Measurements from ENCODE around the gene FOXL2. TPM values are rescaled to one million over a fixed set of nuclear protein-coding genes. Genes with fewer than 3 reads are reported as not detected.

The FOXL2 gene
- total and polyA plus RNA-seq, 2 of the 4 experiments (the other 2 are of a cell fraction) = 0.07 TPM; not detected in 1

- CTCF ChIA-PET = interaction anchor here (1.0 kb wide), 2 partner anchors 43 to 316 kb away, joined by 3 read pairs; partner anchors contain the start of gene CEP70
- Histone ChIP-seq H3K18ac (ENCODE audit: low read depth, low read length) (no peak overlapping the region), H2AK5ac (ENCODE audit: low read depth, low read length) (no peak overlapping the region), H3K27me3 (ENCODE audit: control insufficient read depth, insufficient read depth, low read length) (no peaks in the 10 kb centered on the region; the same call in 1 of the 2 replicates), H3K27ac (ENCODE audit: insufficient read depth, low read length) (no peak overlapping the region), H3K9me3 (ENCODE audit: control insufficient read depth, insufficient read depth, low read length) (no peaks in the 10 kb centered on the region), H3K36me3 (ENCODE audit: control insufficient read depth, insufficient read depth, low read length) (no peaks in the 10 kb centered on the region), H2BK120ac (ENCODE audit: low read depth, low read length) (no peak overlapping the region), H4K8ac (ENCODE audit: low read depth in 2 of 2, low read length in 2 of 2) (no peak overlapping the region), H4K91ac (ENCODE audit: insufficient read depth, low read depth, low read length) (no peak overlapping the region), H2BK5ac (ENCODE audit: low read depth, low read length, poor library complexity, severe bottlenecking) (no peak overlapping the region), H3K79me1 (ENCODE audit: low read depth in 1 of 2, low read length in 2 of 2) (peaks cover 0 to 3% of the 10 kb centered on the region in 2 experiments; a peak in 1 of 4 replicates), H2BK20ac (ENCODE audit: low read depth, low read length) (no peak overlapping the region), H3K4me1 (ENCODE audit: control insufficient read depth, insufficient read depth, low read length) (peaks cover 1% of the 10 kb centered on the region; the same call in 1 of the 2 replicates), H3K9me1 (ENCODE audit: insufficient read depth, low read length) (peaks cover 4% of the 10 kb centered on the region), H2AFZ (replicated peaks; ENCODE audit: low read length, poor library complexity) (no peak overlapping the region), H2BK15ac (ENCODE audit: low read depth, low read length) (no peak overlapping the region), H3K9ac (ENCODE audit: low read depth, low read length) (no peak overlapping the region), H3K4ac (ENCODE audit: low read depth, low read length) (no peak overlapping the region), H3K56ac (ENCODE audit: extremely low read depth, insufficient read depth, low read length) (no peak overlapping the region), H3K4me2 (ENCODE audit: low read depth, low read length) (no peak overlapping the region), H3K23ac (ENCODE audit: low read depth, low read length) (no peak overlapping the region), H3K4me3 (ENCODE audit: insufficient read depth, low read depth, low read length) (no peak overlapping the region), H3K14ac (replicated peaks; ENCODE audit: low read depth, low read length) (no peak overlapping the region), H2AK9ac (replicated peaks; ENCODE audit: low read depth, low read length, poor library complexity) (no peak overlapping the region), H4K5ac (ENCODE audit: low read depth, low read length) (no peak overlapping the region), H4K20me1 (ENCODE audit: insufficient read depth, low read length) (no peaks in the 10 kb centered on the region)
- no TSS peak for BruUV-seq (replicated peaks)
- intact Hi-C loops (cut with micrococcal nuclease) (no loop called here), in situ Hi-C loops (cut with MboI; ENCODE audit: low sequenced_read_pairs) (no loop called here), dilution Hi-C loops (cut with HindIII; ENCODE audit: low sequenced_read_pairs, unreplicated experiment) (no loop called here)
- POLR2A ChIA-PET (ENCODE audit: unreplicated experiment) = no interaction called here
- TF ChIP-seq MAFK (IDR thresholded peaks at IDR 0.05; ENCODE audit: low read depth, low read length) (no peak), MAZ (IDR thresholded peaks at IDR 0.05; ENCODE audit: borderline replicate concordance, low read depth, low read length) (no peak), RCOR1 (IDR thresholded peaks at IDR 0.05; ENCODE audit: insufficient replicate concordance, low read length) (no peak), CTCF (conservative IDR thresholded peaks at IDR 0.05; ENCODE audit: low read depth, low read length) (no peak), ELK1 (IDR thresholded peaks at IDR 0.05; ENCODE audit: borderline replicate concordance, low read depth, low read length) (no peak), NFE2L2 (IDR thresholded peaks at IDR 0.05; ENCODE audit: low read depth, low read length) (no peak), POLR2A (IDR thresholded peaks at IDR 0.05; ENCODE audit: low read depth, low read length) (no peak), RFX5 (IDR thresholded peaks at IDR 0.05; ENCODE audit: low read depth, low read length) (no peak), MXI1 (IDR thresholded peaks at IDR 0.05; ENCODE audit: borderline replicate concordance, low read depth, low read length) (no peak), CEBPB (IDR thresholded peaks at IDR 0.05; ENCODE audit: low read depth, low read length) (no peak), FOS (IDR thresholded peaks at IDR 0.05; ENCODE audit: low read depth, low read length) (no peak), USF2 (IDR thresholded peaks at IDR 0.05; ENCODE audit: low read depth, low read length) (no peak)
- DNase-seq = no peak
- no peak for ATAC-seq (ENCODE audit: low read depth)
Observed at GRCh38 chr3:138909904-138910303, 37.0 kb downstream of the FOXL2 start.
